HEK293T (cell line): ENCODE measurements around the gene SORCS3.

Source experiments
- CTBP1 ChIP-seq: fragments of 450-650 bp; IDR thresholded peaks from 2 replicates; pipeline ENCODE4 v1.6.1; 2016; ENCODE audit warnings: borderline replicate concordance
- ELF4 ChIP-seq: fragments of 450-650 bp; IDR thresholded peaks from 2 replicates; pipeline ENCODE4 v1.6.1; 2017; ENCODE audit warnings: antibody characterized with exemption
- FOXM1 ChIP-seq: fragments of 450-650 bp; IDR thresholded peaks from 2 replicates; pipeline ENCODE4 v1.6.1; 2017; ENCODE audit warnings: mild to moderate bottlenecking, borderline replicate concordance
- HDGF ChIP-seq: fragments of 450-650 bp; IDR thresholded peaks from 2 replicates; pipeline ENCODE4 v1.6.1; 2017; ENCODE audit warnings: antibody characterized with exemption, borderline replicate concordance
- L3MBTL2 ChIP-seq: fragments of 450-650 bp; conservative IDR thresholded peaks from 2 replicates; pipeline ENCODE4 v1.6.1; 2016; ENCODE audit warnings: mild to moderate bottlenecking
- NFRKB ChIP-seq: fragments of 450-650 bp; IDR thresholded peaks from 2 replicates; pipeline ENCODE4 v1.6.1; 2016; ENCODE audit warnings: mild to moderate bottlenecking, moderate library complexity
- PKNOX1 ChIP-seq: fragments of 450-650 bp; IDR thresholded peaks from 2 replicates; pipeline ENCODE4 v1.6.1; 2016
- SP1 ChIP-seq: fragments of 450-650 bp; IDR thresholded peaks from 2 replicates; pipeline ENCODE4 v1.6.1; 2017
- ZNF384 ChIP-seq: fragments of 450-650 bp; IDR thresholded peaks from 2 replicates; pipeline ENCODE4 v1.6.1; 2016

- TF ChIP-seq CTBP1 (no peak), SP1 (no peak), HDGF (no peak), ZNF384 (no peak), NFRKB (no peak), L3MBTL2 (no peak), PKNOX1 (no peak), FOXM1 (no peak), ELF4 (no peak)
Measured at GRCh38 chr10:104650635-104651331, 9.7 kb downstream of the SORCS3 start.
